GM21619 (cell line): ENCODE results near the gene TIMD4.
"Not testable (repeated sequence)": the region's sequence is repeated elsewhere in the genome, so short reads cannot be mapped to it uniquely, and the experiment has no call there.

ENCODE experiments used
- ATAC-seq: cut with Tn5 transposase; IDR thresholded peaks from one replicate; pipeline ENCODE4 v1.9.1; 2021; ENCODE audit not compliant: unreplicated experiment

Gene TIMD4

DNA sequence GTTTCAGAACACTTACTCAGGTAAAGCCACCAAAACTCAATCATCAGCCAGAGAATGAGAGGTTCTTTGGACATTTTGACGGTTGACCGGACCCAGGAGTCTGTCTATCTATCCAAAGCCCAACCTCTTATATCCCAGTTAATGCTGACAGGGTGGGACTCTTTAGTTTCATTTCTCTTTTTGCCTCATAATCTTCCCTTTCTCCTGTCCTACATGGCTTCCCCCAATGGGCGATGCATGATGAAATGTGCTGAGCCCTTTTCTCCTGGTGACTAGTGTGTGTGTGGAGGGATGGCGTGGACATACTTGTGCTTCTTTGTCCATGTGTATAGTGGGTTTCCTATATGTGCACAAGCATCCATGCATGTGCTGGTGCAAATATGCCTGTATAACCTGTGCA is at the start of gene TIMD4:
TIMD4 (minus strand) TSS at position 102 of the 400 bp plus-strand sequence; CDS start at position 74, 28 bp downstream.
- ATAC-seq: no peak

DNA sequence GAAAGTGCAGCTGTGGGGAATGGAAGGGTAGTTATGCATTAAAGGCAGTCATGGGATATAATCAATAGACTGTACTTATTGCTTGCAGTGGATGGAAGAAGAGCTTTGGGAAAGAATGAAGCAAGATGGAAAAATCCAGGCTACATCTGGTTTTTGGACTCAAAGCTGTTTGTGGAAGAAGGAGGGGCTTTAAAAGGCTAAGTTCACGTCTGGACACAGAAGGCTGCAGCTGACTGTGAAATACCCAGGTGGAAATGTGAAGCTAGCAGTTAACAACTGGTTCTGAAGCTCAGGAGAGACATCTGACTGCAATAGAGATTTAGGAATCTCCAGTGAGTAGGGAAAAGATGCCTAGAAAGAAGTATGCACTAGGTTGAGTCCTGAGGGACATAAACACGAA is 43.2 kb upstream of the TIMD4 start:
- ATAC-seq: no peak

DNA sequence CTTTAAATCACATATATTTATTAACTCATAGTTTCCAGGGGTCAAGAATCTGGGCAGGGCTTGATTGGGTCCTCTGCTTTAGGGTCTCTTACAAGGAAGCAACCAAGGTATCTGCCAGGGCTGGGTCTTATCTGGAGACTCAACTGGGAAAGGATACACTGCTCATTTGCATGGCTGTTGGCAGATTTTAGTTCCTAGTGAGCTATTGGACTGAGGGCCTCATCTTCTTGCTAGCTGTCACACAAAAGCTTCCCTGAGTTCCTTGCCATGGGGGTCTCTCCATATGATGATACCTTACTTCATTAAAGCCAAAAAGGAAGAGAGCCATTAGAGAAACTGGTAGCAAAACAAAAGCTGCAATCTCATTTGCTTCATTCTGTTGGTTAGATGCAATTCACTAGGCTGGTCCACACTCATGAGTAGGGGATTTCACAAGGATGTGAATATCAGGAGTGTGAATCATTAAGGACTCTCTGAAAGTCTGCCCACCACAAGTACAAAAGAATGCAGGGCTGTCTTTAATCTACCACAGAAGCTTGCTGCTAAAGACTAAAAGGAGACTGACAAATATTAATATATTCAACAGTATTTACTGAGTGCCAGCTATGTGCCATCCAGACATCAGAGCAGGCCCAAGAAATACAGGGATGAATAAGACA is 42.0 kb upstream of the TIMD4 start:
- ATAC-seq: peak; percentile 67

DNA sequence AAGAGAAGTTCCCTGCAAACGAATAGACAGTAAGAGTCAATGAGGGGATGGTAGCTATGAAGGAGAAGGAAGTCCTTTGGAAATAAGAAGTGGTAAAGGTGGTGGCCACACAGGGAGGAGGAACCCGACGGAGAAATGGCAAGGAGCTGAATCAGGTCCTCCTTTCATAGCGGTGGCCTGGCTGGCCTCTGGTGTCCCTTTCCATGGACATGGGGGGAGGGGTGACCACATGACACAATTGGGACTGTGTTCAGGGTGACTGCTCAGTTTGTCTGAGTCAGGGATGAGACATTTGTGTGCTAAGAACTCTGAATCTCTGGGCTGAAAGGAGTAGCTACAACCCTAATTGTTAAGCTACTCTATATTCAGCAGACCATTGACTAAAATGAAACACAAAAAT is 28.7 kb upstream of the TIMD4 start:
- no peak for ATAC-seq

DNA sequence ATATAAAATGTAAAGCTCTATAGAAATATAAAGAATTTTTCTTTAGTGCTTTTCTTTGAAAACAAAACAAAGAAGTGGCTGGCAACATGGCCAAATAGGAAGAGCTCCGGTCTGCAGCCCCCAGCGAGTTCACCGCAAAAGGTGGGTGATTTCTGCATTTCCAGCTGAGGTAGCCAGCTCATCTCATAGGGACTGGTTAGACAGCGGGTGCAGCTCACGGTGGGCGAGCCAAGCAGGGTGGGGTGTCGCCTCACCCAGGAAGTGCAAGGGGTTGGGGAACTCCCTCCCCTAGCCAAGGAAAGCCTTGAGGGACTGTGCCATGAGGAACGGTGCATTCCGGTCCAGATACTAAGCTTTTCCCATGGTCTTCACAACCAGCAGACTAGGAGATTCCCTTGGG is 21.0 kb upstream of the TIMD4 start:
- ATAC-seq: no peak

DNA sequence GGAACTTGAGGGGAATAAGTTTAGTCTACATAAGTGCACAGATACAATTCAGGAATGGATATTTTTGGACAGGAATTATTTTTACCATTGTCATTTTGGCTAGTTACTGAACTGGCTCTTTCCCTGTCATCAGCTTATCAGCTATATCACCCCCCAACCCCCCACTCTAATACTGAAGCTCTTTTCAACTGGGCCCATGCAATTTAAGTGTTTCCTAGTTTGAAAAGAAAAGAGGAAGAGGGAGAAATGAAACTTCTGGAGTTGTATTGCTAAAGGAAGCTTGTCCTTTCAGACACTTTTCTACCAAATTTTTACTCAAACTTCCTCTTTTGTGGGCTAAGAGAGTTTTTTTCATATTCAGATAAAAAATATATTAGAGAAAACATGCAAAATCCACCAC is 18.5 kb upstream of the TIMD4 start:
- no peak for ATAC-seq

DNA sequence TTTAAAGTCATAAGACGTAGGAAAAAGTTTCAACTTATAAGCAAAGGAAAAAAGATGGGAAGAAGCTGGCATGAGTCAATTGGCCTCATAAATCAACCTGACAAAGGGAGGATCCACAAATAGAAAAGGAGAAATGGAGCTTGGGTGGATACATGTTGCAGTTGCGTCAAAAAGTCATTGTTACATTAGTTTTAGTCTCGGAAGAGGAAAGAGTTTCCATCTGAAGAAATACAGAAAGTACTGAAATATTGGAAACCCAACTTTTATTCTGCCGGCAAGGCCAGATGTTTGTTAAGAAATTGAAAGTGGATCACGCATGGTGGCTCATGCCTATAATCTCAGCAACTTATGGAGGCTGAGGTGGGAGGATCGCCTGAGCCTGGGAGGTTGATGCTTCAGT is 11.3 kb upstream of the TIMD4 start:
- no peak for ATAC-seq

DNA sequence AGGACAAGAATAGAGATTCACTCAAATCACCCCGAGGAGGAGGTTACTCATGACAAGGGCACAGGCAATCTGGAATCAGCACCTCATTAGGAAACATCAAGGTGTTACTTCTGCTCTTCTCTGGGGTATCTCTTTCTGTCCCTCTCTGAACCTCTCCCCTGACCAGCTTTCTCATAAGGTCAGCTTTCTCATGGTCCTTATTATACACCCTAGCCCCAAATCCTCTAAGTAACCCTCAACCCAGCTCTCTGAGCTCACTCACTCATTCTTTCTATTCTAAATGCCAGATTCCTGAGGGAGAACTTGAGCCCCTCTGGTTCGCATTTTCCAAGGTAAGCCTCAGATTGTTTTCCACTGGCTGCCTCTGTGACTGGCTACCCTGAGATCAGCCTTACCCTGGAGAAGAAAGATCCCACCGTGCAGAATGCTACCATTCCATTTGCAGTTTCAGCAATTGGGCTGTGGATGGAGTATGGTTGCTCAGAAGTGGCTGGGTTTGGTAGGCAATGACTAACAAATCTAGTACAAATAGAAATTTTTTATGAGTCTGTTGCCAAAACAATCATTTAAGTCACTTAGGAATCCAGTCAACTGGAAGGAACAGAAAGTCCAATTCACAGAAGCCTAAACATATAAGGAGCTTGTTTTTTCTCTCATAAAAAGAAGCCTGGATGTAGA is 9.0 kb upstream of the TIMD4 start:
- no peak for ATAC-seq

DNA sequence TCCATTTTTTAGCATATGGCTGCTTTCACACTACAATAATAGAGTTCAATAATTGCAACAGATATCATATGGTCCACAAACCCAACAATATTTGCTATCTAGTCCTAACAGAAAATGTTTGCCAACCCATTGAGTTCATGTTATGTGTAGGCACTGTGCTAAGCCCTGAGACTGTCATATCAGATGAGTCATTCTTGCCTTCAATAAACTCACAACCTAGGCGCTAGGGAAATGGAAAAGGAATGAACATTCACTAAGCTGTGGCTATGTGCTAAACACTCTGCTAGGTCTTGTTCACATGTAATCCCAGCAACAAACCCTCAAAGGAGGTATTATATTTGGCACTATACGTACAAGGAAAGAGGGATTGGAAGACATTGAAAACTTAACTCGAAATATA is 8.4 kb upstream of the TIMD4 start:
- ATAC-seq: no peak

DNA sequence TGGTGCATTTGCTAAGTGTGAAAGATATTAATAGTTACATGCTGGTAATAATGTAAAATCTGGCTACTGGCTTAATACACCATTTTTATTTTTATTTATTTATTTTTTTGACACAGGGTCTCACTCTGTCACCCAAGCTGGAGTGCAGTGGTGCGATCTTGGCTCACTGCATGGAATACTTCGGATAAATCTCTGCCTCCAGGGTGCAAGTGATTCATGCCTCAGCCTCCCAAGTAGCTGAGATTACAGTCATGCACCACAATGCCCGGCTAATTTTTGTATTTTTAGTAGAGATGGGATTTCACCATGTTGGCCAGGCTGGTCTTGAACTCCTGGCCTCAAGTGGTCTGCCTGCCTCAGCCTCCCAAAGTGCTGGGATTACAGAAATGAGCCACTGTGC is 4.4 kb upstream of the TIMD4 start:
- not testable (repeated sequence) for ATAC-seq

DNA sequence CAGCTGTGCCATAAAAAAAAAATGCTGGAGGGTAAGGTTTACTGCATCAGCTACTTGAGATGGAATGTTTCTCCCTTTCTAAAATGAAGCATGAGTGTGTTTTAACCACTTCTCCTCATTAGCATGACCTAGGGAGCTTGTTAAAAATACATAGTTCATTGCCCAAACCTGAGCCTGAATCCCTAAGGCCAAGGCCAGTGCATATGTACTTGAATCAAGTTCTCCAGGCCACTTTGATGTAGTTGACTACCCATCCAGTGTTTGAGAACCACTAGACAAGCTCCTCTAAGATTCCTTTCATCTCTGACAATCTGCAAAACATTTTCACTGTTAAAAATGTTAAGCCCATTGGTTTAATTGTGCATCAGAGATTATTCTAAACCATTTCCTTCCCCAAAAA is 6.7 kb downstream of the TIMD4 start:
- ATAC-seq: no peak

DNA sequence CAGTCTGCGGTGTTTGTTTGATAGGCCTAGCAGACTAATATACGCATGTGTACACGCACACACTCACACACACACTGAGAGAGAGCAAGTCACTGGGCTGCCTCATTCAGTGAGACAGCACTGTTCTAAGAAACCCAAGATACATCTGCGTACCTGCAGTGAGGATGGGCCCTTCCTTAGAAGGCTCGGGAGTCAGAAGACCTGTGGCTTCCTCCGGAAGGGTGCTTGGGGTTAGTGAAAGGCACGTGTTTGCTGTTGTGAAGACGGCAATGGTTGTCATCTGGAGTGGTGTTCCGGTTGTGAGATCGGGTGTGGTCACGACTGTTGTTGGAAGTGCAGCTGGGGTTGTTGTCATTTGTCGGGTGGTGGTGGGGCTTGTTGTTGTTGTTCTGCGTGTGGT is 11.7 kb downstream of the TIMD4 start:
- no peak for ATAC-seq

DNA sequence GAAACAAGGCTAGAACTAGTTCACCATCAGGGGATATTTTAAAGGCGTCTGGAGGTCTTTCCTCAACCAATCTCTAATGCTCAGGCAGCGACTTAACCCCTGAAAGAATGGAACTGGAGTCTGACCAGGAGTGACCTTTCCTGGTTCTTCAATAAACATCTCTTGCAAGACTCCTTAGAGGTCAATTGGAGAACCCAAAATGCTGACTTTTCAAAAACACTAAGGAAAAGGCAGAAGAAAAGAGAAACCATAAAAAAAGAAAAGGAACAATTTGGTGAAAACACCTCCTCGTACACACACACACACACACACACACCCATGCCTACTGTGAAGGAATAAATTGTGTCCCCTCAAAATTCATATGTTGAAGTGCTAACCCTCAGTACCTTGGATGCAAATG is 12.3 kb downstream of the TIMD4 start:
- no peak for ATAC-seq

DNA sequence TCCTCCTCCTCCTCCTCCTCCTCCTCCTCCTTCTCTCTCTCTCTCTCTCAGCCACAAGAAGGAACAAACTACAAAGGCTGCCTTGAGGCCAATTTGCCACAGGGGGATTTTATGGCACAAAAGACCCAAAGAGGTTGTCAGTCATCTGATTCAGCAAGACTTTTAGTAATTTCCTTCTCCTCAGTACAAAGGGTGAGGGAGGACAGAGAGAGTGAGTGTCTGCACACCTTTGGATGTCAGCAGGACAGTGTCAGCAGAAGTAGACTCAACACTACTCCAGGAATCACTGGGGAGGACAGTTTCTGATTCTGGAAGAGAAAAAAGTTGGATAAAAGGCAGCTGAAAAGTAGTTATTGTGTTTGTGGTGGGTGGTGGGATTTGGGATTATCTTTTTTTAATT is 13.6 kb downstream of the TIMD4 start:
- ATAC-seq: no peak

DNA sequence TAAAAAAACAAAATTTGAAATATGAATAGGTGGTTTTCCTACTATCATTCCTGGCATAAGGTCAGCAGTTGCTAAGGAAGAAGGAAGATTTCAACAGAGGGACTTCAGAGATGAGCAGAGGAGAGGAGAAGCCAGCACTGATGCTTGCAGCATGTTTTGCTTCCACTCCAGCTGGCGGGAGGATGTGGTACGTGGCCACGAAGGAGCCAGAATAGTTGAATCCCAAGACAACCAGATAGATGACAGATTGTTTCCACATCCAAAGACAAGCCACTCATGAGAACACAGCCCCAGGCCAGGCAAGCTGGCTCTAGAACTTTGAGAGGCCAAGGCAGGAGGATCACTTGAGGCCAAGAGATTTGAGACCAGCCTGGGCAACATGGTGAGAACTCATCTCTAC is 15.1 kb downstream of the TIMD4 start:
- ATAC-seq: no peak

DNA sequence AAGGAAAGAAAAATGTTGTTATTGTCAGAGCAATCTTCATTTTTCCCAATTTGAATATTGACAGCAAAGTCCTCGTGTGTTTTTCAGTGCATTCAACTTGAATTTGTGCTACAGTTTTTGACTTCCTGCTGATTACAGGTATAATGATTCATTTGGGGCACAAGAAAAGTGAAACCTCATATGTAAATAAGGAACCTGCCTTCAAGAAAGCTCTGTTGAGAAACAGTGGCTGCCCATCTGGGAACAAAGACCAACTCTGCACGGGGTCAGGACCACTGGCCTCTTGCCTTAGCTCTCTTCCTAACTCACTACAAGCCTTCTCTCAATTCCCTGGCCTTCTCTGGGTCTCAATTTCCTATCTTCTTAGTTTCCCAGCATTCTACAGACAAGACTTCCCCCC is 21.0 kb downstream of the TIMD4 start:
- ATAC-seq: peak; percentile 99

DNA sequence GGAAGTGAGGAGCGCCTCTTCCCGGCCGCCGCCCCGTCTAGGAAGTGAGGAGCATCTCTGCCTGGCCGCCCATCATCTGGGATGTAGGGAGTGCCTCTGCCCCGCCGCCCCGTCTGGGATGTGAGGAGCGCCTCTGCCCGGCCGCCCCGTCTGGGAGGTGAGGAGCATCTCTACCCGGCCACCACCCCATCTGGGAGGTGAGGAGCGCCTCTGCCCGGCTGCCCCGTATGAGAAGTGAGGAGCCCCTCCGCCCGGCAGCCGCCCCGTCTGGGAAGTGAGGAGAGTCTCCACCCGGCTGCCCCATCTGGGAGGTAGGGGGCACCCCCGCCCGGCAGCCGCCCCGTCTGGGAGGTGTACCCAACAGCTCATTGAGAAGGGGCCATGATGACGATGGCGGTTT is 22.6 kb downstream of the TIMD4 start:
- ATAC-seq: not testable (repeated sequence)

DNA sequence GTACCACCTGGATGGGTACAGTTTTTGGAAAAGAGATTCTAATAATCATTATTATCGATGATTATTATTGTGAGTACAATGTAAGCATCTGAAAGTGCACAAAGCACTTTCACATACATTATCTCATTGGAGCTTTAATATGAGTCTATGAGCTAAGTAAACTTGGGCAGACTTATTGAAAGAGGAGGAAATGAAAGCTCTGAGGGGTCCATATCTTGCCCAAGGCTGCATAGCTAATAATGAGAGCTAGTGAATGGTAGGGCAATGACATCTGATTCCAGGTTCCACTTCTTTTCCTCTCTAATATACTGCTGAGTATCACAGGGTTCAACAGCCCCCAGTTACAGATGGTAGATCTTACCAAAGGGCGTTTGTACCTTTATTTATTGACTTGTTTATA is 26.1 kb downstream of the TIMD4 start:
- ATAC-seq: no peak

DNA sequence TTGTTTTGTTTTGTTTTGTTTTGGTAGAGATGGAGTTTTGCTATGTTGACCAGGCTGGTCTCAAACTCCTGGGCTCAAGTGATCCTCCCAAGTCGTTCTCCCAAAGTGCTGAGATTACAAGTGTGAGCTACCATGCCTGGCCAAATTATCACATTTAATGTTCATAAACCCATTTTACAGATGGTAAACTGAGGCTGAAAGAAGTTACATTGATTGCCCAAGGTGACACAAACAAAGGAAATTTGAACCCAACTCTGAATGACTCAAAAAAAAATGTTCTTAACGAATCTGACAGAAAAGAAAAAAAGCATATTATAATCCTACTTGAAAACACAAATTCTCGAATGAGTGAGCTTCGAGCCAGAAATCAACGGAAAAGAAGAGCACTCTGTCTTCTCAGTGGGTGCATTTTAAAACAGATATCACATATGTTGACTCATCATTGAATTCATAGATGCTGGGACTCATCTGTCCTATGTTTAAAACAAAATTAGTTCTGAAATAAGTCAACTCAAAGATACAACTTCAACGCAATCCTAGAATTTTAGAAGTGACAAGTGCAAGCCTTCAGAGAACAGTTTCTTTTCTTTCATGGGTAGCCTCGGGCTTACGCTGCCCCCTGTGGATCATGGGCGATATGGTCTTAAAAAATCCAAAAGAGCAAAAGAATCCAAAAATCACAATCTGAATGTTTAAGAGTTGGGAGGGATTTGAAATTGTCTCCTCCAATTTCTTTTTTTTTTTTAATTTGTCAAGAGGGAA is 28.4 kb downstream of the TIMD4 start:
- no peak for ATAC-seq

DNA sequence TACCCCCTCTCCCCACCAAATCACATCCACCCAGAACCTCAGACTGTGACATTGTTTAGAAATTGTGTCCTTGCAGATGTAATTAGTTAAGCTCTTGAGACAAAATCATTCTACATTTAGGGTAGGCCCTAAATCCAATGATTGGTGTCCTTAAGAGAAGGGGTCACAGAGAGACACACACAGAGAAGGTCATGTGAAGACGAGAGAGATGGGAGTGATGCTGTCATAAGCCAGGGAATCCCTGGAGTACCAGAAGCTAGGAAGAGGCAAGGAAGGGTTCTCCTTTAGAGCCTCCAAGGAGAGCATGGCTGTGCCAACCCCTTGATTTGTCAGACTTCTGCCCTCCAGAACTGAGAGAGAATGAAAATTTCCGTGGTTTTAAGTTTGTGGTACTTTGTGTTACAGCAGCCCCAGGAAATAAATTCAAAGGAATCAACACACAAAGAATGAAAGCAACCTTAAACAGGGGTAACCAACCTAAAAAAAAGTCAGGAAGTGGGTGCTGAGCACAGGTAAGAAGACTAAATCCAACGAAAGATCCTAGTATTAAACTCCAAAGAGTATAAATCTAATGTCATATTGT is 33.6 kb downstream of the TIMD4 start:
- no peak for ATAC-seq

DNA sequence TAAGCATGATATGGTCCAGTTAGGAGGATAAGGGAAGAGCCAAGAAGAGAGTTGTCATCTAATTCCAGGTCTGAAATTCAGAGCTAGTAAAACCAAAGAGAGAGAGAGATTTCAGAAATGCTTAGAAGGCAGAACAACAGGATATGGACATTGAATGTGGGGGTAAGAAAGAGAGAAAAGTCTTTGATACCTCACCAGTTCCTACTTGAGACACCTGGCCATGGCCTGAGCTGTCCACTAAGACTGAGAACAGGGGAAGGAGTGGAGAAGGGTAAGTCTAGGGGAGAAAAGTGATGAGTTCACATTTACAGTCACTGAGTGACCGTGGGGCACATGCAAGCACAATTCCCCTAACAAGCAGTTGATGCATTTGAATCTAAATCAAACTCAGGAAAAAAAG is 35.5 kb downstream of the TIMD4 start:
- no peak for ATAC-seq

DNA sequence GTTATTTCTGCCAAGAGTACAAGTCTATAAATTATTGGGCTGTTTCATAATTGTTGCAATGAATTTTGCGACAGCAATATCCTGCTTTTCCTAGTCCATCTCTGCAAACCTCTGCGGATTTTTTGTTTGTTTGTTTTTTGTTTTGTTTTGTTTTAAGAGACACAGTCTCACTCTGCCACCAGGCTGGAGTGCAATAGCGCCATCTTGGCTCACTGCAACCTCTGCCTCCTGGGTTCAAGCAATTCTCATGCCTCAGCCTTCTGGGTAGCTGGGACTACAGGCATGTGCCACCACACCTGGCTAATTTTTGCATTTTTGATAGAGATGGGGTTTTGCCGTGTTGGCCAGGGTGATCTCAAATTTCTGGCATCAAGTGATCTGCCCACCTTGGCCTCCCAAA is 37.3 kb downstream of the TIMD4 start:
- not testable (repeated sequence) for ATAC-seq
